ENCODE measurements around the gene POLK. TPM values are rescaled to one million over a fixed set of nuclear protein-coding genes. Genes with fewer than 3 reads are reported as not detected.
"Not testable (repeated sequence)": the region's sequence is repeated elsewhere in the genome, so short reads cannot be mapped to it uniquely, and the experiment has no call there.

The POLK gene
- total RNA-seq, 1 donor from 2014 or later = 22.2 TPM

DNA sequence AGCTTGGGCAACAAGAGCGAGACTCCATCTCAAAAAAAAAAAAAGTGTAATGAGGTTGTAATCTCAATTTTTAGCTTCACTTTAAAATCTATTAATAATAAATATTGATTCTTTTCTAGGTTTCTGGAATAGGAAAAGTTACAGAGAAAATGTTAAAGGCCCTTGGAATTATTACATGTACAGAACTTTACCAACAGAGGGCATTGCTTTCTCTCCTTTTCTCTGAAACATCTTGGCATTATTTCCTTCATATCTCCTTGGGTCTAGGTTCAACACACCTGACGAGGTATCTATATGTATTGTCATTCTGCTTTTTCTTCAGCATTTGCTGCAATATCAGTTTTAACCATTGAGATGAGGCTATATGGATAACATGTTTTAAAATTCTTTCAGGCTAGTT lies 73.0 kb downstream of the POLK start:
- no peak for ATAC-seq
- intact Hi-C loops (cut with micrococcal nuclease) = no loop called here
- DNase-seq = no peak

DNA sequence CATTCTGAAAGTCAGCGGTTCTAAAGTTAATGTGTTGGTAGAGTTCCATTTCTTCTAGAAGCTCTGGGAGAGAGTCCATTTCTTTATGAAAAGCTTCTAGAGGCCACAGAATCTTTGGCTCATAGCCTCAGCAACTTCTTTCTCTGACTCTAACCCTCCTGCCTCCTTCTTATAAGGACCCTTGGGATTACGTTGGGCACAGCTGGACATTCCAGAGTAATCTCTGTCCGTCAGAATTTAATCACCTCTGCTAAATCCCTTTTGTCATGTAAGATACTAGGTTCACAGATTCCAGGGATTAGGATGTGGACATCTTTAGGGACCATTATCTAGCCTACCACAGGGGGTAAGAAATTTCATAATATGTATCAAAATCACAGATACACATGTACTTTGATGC lies 77.0 kb downstream of the POLK start:
- intact Hi-C loops (cut with micrococcal nuclease) = no loop called here
- no peak for DNase-seq
- no peak for ATAC-seq

DNA sequence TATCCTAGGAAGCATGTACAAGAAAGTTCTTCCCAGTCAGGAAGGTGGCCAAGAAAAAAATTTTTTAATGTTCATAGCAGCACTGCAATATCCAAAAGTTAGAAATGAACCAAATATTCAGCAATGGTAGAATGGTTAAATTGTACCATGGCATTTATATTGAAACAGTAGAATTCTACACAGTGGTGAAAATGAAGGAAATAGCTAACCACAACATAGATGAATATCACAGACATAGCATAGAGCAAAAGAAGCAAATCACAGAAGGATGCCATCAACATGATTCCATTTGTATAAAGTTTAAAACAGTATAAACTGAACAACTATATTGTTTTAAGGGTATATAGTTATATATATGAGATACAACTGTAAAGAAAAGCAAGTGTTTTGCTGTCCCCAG lies 88.8 kb downstream of the POLK start:
- DNase-seq (no peak), ATAC-seq (no peak)
- intact Hi-C loops (cut with micrococcal nuclease) = no loop called here

DNA sequence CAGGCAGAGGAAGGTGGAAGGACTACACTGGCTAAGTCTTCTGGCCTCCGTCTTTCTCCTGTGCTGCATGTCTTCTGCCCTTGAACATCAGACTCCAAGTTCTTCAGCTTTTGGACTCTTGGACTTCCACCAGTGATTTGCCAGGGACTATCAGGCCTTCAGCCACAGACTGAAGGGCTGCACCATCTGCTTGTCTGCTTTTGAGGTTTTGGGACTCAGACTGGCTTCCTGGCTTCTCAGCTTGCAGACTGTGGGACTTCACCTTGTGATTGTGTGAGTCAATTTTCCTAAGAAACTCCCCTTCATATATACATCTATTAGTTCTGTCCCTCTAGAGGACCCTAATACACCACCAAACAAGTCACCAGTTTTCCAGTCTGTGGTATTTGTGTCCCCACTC lies 89.9 kb downstream of the POLK start:
- ATAC-seq = no peak
- DNase-seq = no peak
- intact Hi-C loops (cut with micrococcal nuclease) = no loop called here

DNA sequence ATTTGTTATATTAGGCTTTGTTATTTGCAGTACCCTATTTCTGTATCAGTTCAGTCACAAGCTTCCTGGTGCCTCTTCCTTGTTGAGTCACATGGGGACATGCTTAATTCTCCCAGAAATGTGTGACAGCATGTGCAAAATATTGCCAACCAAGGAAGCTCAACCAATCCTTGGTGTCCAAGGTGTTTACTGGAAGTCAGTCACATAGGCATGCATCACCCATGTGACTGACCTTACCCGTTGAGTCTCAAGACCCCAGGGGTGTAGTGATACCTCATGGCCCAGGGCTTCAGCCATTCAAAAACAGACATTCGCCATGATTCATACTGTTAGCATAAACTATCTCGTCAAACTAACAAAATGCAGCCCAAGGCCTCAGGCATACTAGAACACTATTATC lies 90.3 kb downstream of the POLK start:
- intact Hi-C loops (cut with micrococcal nuclease) = no loop called here
- ATAC-seq = no peak
- no peak for DNase-seq

DNA sequence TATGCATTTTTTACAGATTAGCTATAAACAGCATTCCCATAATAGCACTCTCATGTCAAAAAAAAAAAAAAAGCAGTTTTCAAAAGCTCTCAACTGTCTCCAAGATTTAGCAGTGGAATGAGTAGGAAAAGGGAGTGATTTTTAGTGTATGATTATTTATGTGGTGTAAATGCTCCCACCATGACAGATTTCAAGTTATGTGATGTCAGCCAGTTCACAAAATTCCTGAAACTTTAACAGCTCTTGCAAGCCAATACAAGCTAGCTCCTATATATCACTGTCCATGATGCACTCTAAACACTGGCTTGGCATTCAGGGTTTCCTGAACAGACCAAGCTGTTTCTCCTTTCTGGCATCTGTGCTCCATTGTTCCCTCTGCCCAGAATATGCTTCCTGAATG lies 91.7 kb downstream of the POLK start:
- DNase-seq (no peak), ATAC-seq (no peak)
- intact Hi-C loops (cut with micrococcal nuclease) = no loop called here

DNA sequence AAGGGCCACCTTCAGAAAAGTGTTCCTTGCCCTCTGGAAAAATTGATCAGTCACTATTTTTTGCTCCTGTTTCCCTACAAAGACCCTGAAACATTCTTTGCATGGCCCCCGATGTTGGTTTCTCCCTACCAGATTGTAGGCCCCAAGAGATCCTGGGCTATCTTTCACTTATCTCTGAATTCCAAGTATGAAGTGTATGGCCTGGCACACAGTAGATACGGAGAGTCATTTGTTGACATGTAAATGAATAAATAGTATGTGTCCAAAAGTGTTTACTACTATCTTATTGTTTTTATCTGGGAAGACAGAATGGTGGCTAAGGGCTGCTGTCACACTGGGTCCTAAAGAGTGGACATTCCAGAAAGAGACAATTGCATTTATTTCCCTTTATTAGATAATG lies 92.1 kb downstream of the POLK start:
- no peak for ATAC-seq
- no peak for DNase-seq
- intact Hi-C loops (cut with micrococcal nuclease) = no loop called here

DNA sequence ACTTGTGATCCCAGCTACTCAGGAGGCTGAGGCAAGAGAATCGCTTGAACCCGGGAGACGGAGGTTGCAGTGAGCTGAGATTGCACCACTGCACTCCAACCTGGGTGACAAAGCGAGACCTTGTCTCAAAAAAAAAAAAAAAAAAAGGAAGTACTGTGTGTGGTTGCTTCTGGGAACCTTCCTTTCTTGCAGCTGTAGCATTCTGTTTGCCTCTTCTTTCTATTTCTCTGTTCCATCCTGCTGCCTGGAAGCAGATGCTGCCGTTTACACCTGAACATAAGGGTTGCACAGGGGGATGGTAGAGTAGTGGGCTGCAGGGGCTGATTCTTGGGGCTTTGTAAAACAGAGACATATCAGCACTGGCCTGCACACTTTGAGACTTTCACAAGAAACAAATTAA lies 95.7 kb downstream of the POLK start:
- intact Hi-C loops (cut with micrococcal nuclease); ATAC-seq; DNase-seq: not testable (repeated sequence)

DNA sequence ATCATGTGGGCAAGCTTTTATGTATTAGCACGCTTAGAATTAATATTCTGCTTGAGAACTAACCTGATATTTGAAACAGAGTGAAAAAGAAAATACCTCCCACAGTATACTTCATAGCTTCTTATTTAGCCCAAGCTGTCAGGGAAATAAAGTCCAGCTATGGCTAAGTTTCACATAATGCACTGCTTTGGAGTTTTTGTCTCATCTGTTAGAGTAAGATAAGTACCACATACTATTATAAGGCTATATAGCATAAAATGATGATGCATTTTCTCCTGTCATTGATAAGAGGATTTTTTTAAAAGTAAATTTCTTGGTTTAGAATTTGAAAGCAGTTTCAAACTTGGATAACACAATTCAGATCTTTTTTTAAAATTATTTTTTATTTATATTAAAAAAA lies 97.2 kb downstream of the POLK start:
- ATAC-seq (no peak), DNase-seq (no peak)
- intact Hi-C loops (cut with micrococcal nuclease) = no loop called here

DNA sequence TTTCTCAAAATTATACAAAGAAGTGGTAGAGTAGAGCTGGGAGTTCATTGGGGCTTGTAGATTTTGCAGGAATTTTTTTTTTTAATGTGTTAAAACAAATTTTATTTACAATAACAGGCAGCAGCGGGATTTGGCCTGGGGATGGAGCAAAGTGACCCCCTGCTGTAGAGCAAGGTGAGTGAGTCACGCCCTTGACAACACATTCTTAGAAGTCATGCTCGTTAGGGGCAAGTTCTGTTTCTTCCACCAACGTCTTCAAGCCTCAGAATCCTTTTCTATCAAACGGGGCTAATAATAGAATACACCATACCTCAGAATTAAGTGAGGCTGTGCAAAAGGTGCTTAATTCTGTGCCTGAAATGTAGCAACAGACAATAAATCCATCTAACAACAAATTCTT lies 98.5 kb downstream of the POLK start:
- intact Hi-C loops (cut with micrococcal nuclease) = no loop called here
- DNase-seq = no peak
- ATAC-seq = no peak

DNA sequence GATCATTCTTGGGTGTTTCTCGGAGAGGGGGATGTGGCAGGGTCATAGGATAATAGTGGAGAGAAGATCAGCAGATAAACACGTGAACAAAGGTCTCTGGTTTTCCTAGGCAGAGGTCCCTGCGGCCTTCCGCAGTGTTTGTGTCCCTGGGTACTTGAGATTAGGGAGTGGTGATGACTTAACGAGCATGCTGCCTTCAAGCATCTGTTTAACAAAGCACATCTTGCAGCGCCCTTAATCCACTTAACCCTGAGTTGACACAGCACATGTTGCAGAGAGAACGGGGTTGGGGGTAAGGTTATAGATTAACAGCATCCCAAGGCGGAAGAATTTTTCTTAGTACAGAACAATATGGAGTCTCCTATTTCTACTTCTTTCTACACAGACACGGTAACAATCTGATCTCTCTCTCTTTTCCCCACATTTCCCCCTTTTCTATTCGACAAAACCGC lies 99.2 kb downstream of the POLK start:
- DNase-seq; intact Hi-C loops (cut with micrococcal nuclease): not testable (repeated sequence)
- ATAC-seq = peak; percentile 44

DNA sequence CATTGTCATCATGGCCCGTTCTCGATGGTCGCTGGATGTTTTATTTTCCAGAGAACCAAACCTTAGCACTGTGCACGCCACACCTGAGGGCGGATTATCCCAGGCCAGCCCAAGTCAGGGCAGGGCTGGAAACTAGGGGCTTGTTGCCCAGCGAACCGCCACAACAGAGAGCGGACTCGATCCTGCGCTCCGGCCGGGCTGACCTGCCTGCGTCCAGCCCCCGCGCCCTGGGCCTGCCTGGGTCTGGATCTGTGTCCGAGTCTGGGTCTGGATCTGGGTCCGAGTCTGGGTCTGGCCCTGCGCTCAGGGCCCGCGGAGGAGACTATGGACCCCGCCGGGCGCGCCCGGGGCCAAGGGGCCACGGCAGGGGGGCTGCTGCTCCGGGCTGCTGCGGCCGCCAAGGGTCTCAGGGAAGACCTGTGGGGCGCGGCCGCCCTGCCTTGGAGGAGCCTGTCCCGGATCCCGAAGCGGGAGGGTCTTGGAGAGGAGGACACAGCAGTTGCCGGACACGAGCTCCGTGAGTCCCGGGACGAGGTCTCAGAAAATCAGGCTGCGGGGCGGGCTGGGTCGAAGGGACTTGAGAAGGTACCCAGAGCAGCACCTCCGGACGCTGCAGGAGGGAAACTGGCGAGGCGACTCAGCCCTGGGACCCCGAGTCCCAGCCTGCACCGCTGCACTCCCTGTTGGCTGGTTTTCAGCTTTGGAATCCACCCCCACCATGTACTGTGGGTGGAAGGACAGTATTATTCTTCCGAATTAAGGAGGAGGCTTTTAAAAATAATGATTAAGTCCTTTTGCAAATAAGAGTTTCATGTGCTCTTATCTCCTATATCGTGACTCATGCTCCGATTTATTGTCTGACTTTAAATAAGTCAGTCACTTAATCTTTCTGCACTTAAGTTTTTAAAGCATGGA lies 99.9 kb downstream of the POLK start, which contains the start of gene ANKDD1B:
TSS of gene ANKDD1B (plus strand) at position 143 of the 915 bp plus-strand sequence. CDS start at position 325, 182 bp downstream.
- ATAC-seq = peak; percentile 69
- peak; percentile 33 for DNase-seq
- intact Hi-C loops (cut with micrococcal nuclease) = no loop called here

DNA sequence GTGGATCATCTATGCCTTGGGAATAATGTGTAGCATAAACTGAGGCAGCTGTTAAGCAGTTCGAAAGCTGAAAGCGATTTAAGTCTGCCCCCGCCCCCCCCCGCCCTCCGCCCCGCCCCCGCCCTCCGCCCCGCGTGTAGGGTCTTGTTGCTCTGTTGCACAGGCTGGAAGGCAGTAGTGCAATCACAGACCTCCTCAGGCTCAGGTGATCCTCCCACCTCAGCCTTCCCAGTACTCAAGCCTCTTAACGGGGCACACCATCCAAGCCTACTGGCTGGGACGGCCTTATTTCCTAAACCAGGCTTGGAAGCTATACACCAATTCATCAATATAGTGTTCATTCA lies 100.5 kb downstream of the POLK start:
- DNase-seq = no peak
- intact Hi-C loops (cut with micrococcal nuclease) = no loop called here
- ATAC-seq = no peak

DNA sequence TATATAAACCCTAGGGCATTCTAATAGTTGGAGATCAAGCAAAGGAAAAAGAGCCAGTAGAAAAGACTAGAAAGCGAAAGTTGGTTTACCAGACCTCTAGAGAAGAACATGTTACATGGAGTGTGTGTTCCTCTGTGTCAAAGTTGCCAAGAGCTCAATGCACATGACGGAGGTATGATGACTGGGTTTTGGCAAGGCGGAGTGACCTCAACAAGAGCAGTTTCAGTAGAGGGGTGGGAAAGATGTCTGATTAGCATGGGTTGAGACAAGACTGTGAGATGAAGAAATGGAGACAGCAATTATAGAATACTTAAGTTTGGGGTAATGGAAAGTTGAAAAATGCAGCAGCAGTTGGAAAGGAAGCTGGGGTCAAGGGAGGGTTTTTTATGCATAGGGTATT lies 101.2 kb downstream of the POLK start:
- ATAC-seq = no peak
- intact Hi-C loops (cut with micrococcal nuclease) = no loop called here
- no peak for DNase-seq

DNA sequence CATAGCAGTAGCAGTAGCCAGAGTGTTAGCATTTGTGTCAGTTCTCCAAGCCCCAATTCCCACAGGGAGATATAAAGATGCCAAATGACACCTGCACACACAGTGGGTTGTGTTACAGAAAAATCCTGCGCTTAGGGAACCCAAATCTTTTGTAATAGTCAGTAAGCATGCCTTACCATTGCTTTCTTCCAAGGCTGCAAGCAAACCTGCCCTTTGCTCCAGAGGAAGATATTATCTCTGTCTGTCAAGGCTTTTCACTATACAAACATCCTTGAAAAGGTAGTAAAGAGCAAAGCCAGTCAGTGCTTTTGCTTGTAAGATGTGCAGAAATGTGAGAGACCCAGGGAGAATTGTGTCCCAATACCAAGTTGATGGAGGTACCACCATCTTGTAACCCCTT lies 102.5 kb downstream of the POLK start:
- DNase-seq (no peak), ATAC-seq (no peak)
- intact Hi-C loops (cut with micrococcal nuclease) = no loop called here

DNA sequence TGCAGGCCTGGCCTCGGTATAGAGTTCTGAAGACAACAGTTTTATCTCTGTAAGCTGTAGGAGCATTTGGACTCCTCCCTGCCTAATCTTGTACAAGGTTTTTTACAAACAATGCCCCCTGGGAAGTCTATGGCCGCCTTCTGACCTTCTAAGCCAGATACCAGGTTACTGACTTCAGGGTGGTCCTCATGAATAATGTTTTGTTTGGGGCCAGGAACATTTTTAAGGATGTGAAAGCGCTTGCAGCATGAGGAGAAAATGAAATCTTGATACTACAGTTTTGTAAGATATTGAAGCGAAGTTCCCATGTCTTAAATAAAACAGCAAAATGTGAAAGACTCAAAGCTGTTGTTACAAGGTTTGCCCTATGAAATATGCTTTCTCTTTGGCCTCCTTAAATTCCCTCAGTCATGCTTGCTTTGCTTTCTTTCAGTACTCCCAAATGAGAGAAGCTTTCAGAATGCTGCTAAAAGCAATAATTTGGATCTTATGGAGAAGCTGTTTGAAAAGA lies 104.7 kb downstream of the POLK start:
- DNase-seq (no peak), ATAC-seq (no peak)
- intact Hi-C loops (cut with micrococcal nuclease) = no loop called here

DNA sequence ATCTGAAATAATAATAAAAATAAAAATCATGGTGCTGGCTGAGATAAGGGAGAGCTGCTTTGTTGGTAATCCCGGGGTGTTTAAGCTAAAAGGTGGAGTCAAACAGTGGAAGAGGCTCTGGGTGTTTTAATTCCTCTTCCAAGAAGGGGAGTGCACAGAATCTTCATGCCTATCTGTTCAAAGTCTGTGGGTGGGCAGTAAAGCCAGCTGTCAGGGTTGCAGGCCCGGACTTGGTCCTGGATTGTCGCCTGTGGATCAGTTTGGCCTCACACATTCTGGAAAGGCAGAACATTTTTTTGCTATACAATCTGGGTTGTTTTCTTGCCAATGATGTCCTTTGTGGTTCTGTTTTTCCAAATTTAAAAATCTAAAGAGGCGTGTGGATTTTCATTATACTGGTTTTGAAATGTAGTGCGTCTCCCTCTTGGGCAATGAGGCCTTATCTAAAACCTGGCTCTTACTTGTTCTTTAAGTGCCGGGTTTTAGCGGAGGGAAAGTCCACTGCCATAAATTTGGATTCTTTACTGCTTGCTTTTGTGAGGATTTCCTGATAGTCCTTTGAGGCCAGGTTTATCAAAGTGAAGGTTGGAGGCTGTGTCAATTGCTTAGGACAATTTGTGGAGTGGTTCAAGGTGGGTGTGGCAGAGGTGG lies 105.4 kb downstream of the POLK start:
- intact Hi-C loops (cut with micrococcal nuclease) = no loop called here
- ATAC-seq (no peak), DNase-seq (no peak)

DNA sequence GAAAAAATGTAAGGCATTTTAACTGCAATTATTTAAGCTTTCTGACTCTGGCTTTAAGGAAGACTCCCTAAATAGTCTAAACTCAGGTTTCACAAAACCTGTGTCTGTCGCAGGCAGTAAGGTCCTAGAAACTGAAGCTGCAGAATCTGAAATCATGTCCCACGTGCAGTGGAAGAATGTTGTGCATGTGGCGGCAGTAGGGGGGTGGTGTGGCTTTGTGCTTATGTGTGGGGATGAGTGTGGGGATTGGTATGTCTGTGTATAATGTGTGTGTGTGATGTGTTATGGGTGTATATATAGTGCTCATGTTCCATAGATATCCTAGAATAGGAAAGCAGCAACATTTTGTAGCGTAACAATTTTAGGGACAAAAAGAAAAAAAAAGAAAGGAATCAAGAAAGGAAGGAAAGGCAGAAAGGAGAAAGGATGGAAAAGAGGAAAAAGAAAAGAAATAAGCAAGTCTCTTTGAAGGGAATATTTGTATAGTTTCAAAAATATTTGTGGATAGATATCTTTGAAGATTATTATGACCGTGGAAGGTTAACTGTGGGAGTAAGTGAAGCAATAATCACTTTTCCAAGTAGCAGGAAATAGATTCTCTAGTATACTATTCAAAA lies 106.2 kb downstream of the POLK start:
- intact Hi-C loops (cut with micrococcal nuclease) = no loop called here
- ATAC-seq (no peak), DNase-seq (no peak)

DNA sequence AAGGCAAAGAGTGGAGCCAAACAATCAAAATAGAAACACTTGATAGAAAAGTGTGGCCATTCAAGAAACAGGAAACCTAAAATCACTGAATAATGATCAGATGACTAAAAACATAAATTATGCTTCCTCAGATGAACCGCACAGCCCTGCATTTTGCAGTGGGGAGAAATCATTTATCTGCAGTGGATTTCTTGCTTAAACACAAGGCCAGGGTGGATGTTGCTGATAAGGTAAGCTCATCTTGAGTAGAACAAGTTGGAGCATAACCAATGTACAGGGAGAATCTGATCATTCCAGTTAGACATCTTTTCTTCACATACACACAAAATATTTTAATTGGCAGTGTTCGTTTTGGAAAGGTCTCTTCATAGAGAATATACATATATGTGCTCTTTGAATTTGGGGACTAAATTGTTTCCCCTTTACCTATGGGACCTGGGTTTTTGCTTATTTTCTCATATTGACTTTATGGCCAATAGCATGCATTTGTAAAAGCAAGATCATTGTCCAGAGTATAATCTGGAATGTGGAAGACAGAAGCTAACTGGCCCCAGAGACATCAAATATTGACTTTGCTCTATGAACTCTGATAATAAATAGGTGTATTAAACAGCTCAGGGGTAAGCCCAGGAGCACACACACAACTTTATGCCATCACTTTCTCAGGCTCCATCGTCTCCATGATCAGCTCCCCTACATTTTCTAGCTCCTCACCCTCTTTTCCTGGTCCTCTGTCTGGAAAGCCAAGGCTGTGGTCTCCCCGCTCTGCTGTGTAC lies 108.7 kb downstream of the POLK start:
- no peak for DNase-seq
- intact Hi-C loops (cut with micrococcal nuclease) = no loop called here
- no peak for ATAC-seq

All from left ventricle myocardium superior (tissue), 1 donor.